ENCODE data around the gene MVD. TPM values are rescaled to one million over a fixed set of nuclear protein-coding genes. Genes with fewer than 3 reads are reported as not detected.

The MVD gene
- total and polyA plus RNA-seq, 2 donors (not counting 1 experiment from before 2014, with no cell fraction given), result 35.9 to 204 TPM

DNA sequence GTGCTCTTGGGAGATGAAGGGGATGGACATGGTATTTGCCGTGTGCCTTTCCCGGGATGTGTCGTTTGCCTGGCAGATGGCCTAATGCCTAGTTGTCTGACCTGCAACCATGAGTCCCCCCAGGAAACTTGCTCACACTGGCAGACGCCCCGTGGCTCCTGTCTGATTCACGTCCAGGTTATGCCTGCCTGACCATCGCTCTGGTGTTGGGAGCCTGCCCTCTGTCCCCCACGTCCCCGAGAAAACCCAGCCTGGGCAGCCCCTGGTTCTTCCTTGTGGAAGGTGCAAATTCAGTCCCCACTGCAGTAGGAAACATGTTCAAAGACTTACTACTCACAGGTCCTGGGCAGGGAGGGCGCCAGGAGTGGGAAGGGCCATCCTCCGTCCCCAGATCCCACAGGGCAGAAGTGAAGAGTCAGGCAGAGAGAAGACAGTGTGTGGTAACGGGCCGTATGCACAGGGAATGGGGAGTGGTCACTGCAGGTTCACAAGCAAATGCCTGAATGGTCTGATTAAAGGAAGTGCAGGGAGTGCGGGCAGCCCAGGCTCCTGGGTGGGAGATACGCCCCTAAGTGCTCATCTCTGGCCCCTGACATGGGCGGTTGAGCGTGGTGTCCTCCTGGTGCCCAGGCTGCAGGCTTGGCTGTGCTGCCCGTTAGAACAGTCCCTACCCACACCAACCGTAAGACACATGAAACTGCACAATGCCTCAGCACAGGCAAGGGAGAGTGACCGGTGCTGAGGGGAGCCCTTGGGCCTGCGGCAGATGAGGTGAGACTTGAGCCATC is 27.6 kb upstream of the MVD start:
- TF ChIP-seq, protein P1, sequence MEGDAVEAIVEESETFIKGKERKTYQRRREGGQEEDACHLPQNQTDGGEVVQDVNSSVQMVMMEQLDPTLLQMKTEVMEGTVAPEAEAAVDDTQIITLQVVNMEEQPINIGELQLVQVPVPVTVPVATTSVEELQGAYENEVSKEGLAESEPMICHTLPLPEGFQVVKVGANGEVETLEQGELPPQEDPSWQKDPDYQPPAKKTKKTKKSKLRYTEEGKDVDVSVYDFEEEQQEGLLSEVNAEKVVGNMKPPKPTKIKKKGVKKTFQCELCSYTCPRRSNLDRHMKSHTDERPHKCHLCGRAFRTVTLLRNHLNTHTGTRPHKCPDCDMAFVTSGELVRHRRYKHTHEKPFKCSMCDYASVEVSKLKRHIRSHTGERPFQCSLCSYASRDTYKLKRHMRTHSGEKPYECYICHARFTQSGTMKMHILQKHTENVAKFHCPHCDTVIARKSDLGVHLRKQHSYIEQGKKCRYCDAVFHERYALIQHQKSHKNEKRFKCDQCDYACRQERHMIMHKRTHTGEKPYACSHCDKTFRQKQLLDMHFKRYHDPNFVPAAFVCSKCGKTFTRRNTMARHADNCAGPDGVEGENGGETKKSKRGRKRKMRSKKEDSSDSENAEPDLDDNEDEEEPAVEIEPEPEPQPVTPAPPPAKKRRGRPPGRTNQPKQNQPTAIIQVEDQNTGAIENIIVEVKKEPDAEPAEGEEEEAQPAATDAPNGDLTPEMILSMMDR (conservative IDR thresholded peaks at IDR 0.05 in 1 of 2, IDR thresholded peaks at IDR 0.05 in 1 of 2; ENCODE audit: low read depth in 1 of 2, low read length in 2 of 2), result no peak
- no peak for TF ChIP-seq EZH2 (IDR thresholded peaks at IDR 0.05; ENCODE audit: low read length, missing control alignments)
- Histone ChIP-seq H4K20me1 (ENCODE audit: control insufficient read depth, extremely low read depth, insufficient read depth, low read length) (no peaks in the 10 kb centered on the region), H3K4me2 (ENCODE audit: extremely low read depth, insufficient read depth, low read length) (no peak overlapping the region), H3K9me3 (ENCODE audit: control insufficient read depth, insufficient read depth, low read depth, low read length) (no peaks in the 10 kb centered on the region), H3K79me2 (ENCODE audit: control insufficient read depth, insufficient read depth, low read length) (no peaks in the 10 kb centered on the region), H3K27ac (ENCODE audit: insufficient read depth, low read length) (no peak overlapping the region), H3K4me3 (replicated peaks in 1 of 4; ENCODE audit: control extremely low read depth in 1 of 4, insufficient read depth in 1 of 4, low read depth in 3 of 4, low read length in 4 of 4) (no peak overlapping the region), H3K9ac (ENCODE audit: insufficient read depth, low read length) (no peak overlapping the region), H2AFZ (ENCODE audit: low read length) (no peak overlapping the region), H3K27me3 (ENCODE audit: control insufficient read depth, insufficient read depth, low read length) (peaks cover 9% of the 10 kb centered on the region), H3K4me1 (ENCODE audit: control insufficient read depth, extremely low read depth, insufficient read depth, low read length) (peaks cover 3% of the 10 kb centered on the region), H3K36me3 (ENCODE audit: control insufficient read depth, insufficient read depth, low read length) (no peaks in the 10 kb centered on the region)
- DNase-seq (ENCODE audit: low read depth in 2 of 2), result no peak

DNA sequence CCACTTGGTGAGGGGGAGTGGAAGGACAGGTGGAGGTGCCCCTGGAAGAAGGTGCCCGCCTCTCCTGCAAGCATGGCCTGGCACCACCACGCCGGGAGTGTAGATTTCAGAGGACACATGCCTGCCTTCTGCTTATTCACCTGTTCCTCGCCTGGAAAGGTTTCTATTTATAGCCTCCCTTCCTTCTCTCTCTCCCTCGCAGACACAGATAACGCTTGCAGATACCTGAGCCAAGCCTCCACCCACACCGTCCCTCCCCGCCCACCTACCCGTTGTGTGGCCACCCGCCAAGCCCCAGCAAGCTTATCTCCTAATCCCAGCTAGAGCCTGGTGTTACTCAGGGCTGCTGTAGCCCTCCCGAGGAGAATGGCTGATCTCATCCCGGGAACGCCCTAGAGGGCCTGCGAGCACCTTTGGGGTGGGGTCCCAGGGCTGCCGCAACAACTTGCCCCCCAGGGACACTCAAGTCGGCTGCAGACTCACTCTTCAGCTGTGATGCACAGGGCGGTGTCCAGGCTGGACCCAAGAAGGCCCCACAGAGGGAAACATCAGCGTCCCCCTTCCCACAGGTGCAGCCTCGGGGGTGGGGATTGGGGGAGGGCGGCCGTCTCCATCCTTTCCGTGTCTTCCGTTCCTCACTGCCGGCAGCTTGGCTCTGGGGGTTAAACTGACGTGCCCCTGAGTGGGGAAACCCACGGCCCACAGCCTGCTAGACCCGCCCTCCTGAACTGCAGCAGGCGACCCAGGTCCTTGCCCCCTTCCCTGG is 25.3 kb upstream of the MVD start:
- H4K20me1 ChIP-seq (ENCODE audit: control insufficient read depth, extremely low read depth, insufficient read depth, low read length), result no peaks in the 10 kb centered on the region
- no peak overlapping the region for H3K27ac ChIP-seq (ENCODE audit: insufficient read depth, low read length)
- H3K4me2 ChIP-seq (ENCODE audit: extremely low read depth, insufficient read depth, low read length), result no peak overlapping the region
- no peak overlapping the region for H3K4me3 ChIP-seq (replicated peaks in 1 of 4; ENCODE audit: control extremely low read depth in 1 of 4, insufficient read depth in 1 of 4, low read depth in 3 of 4, low read length in 4 of 4)
- no peaks in the 10 kb centered on the region for H3K36me3 ChIP-seq (ENCODE audit: control insufficient read depth, insufficient read depth, low read length)
- H3K9me3 ChIP-seq (ENCODE audit: control insufficient read depth, insufficient read depth, low read depth, low read length), result no peaks in the 10 kb centered on the region
- no peak for TF ChIP-seq EZH2 (IDR thresholded peaks at IDR 0.05; ENCODE audit: low read length, missing control alignments)
- TF ChIP-seq, protein P1 (conservative IDR thresholded peaks at IDR 0.05 in 1 of 2, IDR thresholded peaks at IDR 0.05 in 1 of 2; ENCODE audit: low read depth in 1 of 2, low read length in 2 of 2), result no peak
- peaks cover 10% of the 10 kb centered on the region for H3K4me1 ChIP-seq (ENCODE audit: control insufficient read depth, extremely low read depth, insufficient read depth, low read length)
- no peaks in the 10 kb centered on the region for H3K79me2 ChIP-seq (ENCODE audit: control insufficient read depth, insufficient read depth, low read length)
- no peak overlapping the region for H3K9ac ChIP-seq (ENCODE audit: insufficient read depth, low read length)
- peaks cover 9% of the 10 kb centered on the region for H3K27me3 ChIP-seq (ENCODE audit: control insufficient read depth, insufficient read depth, low read length)
- no peak overlapping the region for H2AFZ ChIP-seq (ENCODE audit: low read length)
- peak in 1 of 2 donors; percentile 20 for DNase-seq (ENCODE audit: low read depth in 2 of 2)

DNA sequence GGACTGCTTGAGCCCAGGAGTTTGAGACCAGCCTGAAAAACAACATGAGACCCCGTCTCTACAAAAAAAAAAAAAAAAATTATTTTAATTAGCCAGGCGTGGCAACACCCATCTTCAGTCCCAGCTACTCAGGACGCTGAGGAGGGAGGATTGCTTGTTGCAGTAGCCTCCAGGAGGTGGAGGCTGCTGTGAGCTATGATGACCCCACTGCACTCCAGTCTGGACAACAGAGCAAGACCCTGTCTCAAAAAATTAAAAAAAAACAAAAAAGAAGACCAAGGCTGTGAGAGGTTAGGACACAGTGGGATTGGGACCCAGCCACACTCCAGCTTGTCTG is 24.8 kb upstream of the MVD start:
- TF ChIP-seq EZH2 (IDR thresholded peaks at IDR 0.05; ENCODE audit: low read length, missing control alignments), result no peak
- TF ChIP-seq, protein P1 (conservative IDR thresholded peaks at IDR 0.05 in 1 of 2, IDR thresholded peaks at IDR 0.05 in 1 of 2; ENCODE audit: low read depth in 1 of 2, low read length in 2 of 2), result no peak
- Histone ChIP-seq H3K4me2 (ENCODE audit: extremely low read depth, insufficient read depth, low read length) (no peak overlapping the region), H3K36me3 (ENCODE audit: control insufficient read depth, insufficient read depth, low read length) (no peaks in the 10 kb centered on the region)

More for the DNA sequence above, 24.8 kb upstream of the MVD start:
- Histone ChIP-seq H3K4me3 (replicated peaks in 1 of 4; ENCODE audit: control extremely low read depth in 1 of 4, insufficient read depth in 1 of 4, low read depth in 3 of 4, low read length in 4 of 4) (no peak overlapping the region), H3K27me3 (ENCODE audit: control insufficient read depth, insufficient read depth, low read length) (peaks cover 9% of the 10 kb centered on the region), H3K9me3 (ENCODE audit: control insufficient read depth, insufficient read depth, low read depth, low read length) (no peaks in the 10 kb centered on the region), H3K79me2 (ENCODE audit: control insufficient read depth, insufficient read depth, low read length) (no peaks in the 10 kb centered on the region), H2AFZ (ENCODE audit: low read length) (no peak overlapping the region), H3K9ac (ENCODE audit: insufficient read depth, low read length) (no peak overlapping the region), H4K20me1 (ENCODE audit: control insufficient read depth, extremely low read depth, insufficient read depth, low read length) (no peaks in the 10 kb centered on the region), H3K27ac (ENCODE audit: insufficient read depth, low read length) (no peak overlapping the region), H3K4me1 (ENCODE audit: control insufficient read depth, extremely low read depth, insufficient read depth, low read length) (peaks cover 10% of the 10 kb centered on the region)
- no peak for DNase-seq (ENCODE audit: low read depth in 2 of 2)

Data from fibroblast of lung (primary cell).